ENCODE measurements around the gene CACNA2D2.

Gene CACNA2D2

GRCh38 chr3:50408443-50408944, 94.9 kb downstream of the CACNA2D2 start:
- in situ Hi-C loops (cut with MboI; ENCODE audit: low sequenced_read_pairs): no loop called here

GRCh38 chr3:50406487-50406886, 96.9 kb downstream of the CACNA2D2 start:
- in situ Hi-C loops (cut with MboI; ENCODE audit: low sequenced_read_pairs): no loop called here

- in situ Hi-C loops (cut with MboI; ENCODE audit: low sequenced_read_pairs): no loop called here
Observed at GRCh38 chr3:50405249-50405648, 98.2 kb downstream of the CACNA2D2 start.

- in situ Hi-C loops (cut with MboI; ENCODE audit: low sequenced_read_pairs): no loop called here
Observed at GRCh38 chr3:50401978-50402595, 101.3 kb downstream of the CACNA2D2 start.

- in situ Hi-C loops (cut with MboI; ENCODE audit: low sequenced_read_pairs): no loop called here
Observed at GRCh38 chr3:50396502-50396901, 106.9 kb downstream of the CACNA2D2 start.

- in situ Hi-C loops (cut with MboI; ENCODE audit: low sequenced_read_pairs): no loop called here
Observed at GRCh38 chr3:50395070-50395860, 108.2 kb downstream of the CACNA2D2 start.

- in situ Hi-C loops (cut with MboI; ENCODE audit: low sequenced_read_pairs): no loop called here
Observed at GRCh38 chr3:50393061-50393460, 110.4 kb downstream of the CACNA2D2 start.

GRCh38 chr3:50392101-50392715, 111.2 kb downstream of the CACNA2D2 start:
- in situ Hi-C loops (cut with MboI; ENCODE audit: low sequenced_read_pairs): no loop called here

GRCh38 chr3:50390508-50391224, 112.8 kb downstream of the CACNA2D2 start:
- in situ Hi-C loops (cut with MboI; ENCODE audit: low sequenced_read_pairs): no loop called here

- in situ Hi-C loops (cut with MboI; ENCODE audit: low sequenced_read_pairs): no loop called here
Observed at GRCh38 chr3:50389414-50389767, 114.0 kb downstream of the CACNA2D2 start.

- in situ Hi-C loops (cut with MboI; ENCODE audit: low sequenced_read_pairs): no loop called here
Observed at GRCh38 chr3:50388720-50389413, 114.6 kb downstream of the CACNA2D2 start.

GRCh38 chr3:50388016-50388719, 115.3 kb downstream of the CACNA2D2 start:
- in situ Hi-C loops (cut with MboI; ENCODE audit: low sequenced_read_pairs): no loop called here

- in situ Hi-C loops (cut with MboI; ENCODE audit: low sequenced_read_pairs): no loop called here
Observed at GRCh38 chr3:50385754-50386153, 117.7 kb downstream of the CACNA2D2 start.

- in situ Hi-C loops (cut with MboI; ENCODE audit: low sequenced_read_pairs): no loop called here
Observed at GRCh38 chr3:50383750-50384149, 119.7 kb downstream of the CACNA2D2 start.

- in situ Hi-C loops (cut with MboI; ENCODE audit: low sequenced_read_pairs): no loop called here
Observed at GRCh38 chr3:50382722-50383121, 120.7 kb downstream of the CACNA2D2 start.

GRCh38 chr3:50381383-50381782, 122.1 kb downstream of the CACNA2D2 start:
- in situ Hi-C loops (cut with MboI; ENCODE audit: low sequenced_read_pairs): no loop called here

GRCh38 chr3:50380405-50381085, 122.9 kb downstream of the CACNA2D2 start:
- in situ Hi-C loops (cut with MboI; ENCODE audit: low sequenced_read_pairs): no loop called here

- in situ Hi-C loops (cut with MboI; ENCODE audit: low sequenced_read_pairs): no loop called here
Observed at GRCh38 chr3:50378757-50379156, 124.7 kb downstream of the CACNA2D2 start.

GRCh38 chr3:50378024-50378423, 125.4 kb downstream of the CACNA2D2 start:
- in situ Hi-C loops (cut with MboI; ENCODE audit: low sequenced_read_pairs): no loop called here

Data from HL-60/S4 (cell line).